ENCODE data around the gene FLNA.

FLNA gene

DNA sequence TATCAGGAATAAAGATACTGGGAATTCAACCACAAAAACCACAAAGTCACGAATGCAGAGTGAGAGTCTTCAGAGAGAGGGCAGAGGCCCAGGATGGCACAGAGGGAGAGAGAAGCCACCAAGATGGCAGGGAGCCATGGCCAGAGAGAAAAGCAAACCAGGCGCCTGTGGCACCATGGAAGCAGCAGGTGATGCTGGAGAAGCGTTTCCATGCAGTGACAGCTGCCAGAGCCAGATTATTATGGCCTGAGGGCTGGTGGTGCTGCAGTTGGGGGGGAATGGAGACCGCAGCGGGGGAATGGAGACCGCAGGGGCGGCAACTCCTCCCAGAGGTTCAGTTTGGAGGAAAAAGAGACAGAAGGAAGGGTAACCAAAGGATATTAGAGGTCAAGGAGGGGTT, 42.7 kb upstream of the FLNA start:
- no peak for DNase-seq

DNA sequence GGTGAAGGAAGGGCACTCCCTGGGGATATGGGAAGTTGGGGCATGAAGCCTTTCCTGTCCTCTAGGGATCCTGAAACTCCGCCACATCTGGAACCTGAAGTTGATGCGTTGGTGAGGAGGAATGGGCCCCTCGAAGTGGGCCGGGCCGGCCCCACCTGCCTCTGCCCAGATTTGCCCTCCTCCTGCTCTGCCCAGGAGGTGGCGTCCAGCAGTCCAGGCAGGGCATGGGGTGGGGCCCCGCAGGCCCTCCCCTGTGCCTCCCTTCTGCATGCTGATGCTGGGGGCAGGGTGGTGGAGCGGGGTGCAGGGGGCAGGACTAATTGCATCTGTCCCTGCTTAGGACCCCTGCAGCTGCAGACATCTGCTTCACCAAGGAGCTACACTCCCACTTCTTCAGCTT, 38.7 kb upstream of the FLNA start:
- Histone ChIP-seq H3K4me3 (ENCODE audit: low read depth, low read length) (no peak overlapping the region), H3K9me3 (ENCODE audit: severe bottlenecking) (peaks cover 3% of the 10 kb centered on the region), H3K36me3 (peaks cover 30% of the 10 kb centered on the region), H3K27me3 (ENCODE audit: insufficient read depth, low read depth, severe bottlenecking) (peaks cover 11% of the 10 kb centered on the region), H3K27ac (peak overlapping the region; percentile 93)
- DNase-seq, result no peak
- TF ChIP-seq, protein P1, sequence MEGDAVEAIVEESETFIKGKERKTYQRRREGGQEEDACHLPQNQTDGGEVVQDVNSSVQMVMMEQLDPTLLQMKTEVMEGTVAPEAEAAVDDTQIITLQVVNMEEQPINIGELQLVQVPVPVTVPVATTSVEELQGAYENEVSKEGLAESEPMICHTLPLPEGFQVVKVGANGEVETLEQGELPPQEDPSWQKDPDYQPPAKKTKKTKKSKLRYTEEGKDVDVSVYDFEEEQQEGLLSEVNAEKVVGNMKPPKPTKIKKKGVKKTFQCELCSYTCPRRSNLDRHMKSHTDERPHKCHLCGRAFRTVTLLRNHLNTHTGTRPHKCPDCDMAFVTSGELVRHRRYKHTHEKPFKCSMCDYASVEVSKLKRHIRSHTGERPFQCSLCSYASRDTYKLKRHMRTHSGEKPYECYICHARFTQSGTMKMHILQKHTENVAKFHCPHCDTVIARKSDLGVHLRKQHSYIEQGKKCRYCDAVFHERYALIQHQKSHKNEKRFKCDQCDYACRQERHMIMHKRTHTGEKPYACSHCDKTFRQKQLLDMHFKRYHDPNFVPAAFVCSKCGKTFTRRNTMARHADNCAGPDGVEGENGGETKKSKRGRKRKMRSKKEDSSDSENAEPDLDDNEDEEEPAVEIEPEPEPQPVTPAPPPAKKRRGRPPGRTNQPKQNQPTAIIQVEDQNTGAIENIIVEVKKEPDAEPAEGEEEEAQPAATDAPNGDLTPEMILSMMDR (IDR thresholded peaks at IDR 0.05; ENCODE audit: low read depth, low read length), result 0 out of 2 replicates have a peak, but pooled peaks have one; percentile 17

More for the DNA sequence above, 42.7 kb upstream of the FLNA start:
- Histone ChIP-seq H3K27ac (no peak overlapping the region), H3K9me3 (ENCODE audit: severe bottlenecking) (peaks cover 3% of the 10 kb centered on the region), H3K36me3 (peaks cover 12% of the 10 kb centered on the region), H3K4me3 (ENCODE audit: low read depth, low read length) (no peak overlapping the region), H3K27me3 (ENCODE audit: insufficient read depth, low read depth, severe bottlenecking) (no peaks in the 10 kb centered on the region)
- TF ChIP-seq, protein P1 (IDR thresholded peaks at IDR 0.05; ENCODE audit: low read depth, low read length), result no peak

DNA sequence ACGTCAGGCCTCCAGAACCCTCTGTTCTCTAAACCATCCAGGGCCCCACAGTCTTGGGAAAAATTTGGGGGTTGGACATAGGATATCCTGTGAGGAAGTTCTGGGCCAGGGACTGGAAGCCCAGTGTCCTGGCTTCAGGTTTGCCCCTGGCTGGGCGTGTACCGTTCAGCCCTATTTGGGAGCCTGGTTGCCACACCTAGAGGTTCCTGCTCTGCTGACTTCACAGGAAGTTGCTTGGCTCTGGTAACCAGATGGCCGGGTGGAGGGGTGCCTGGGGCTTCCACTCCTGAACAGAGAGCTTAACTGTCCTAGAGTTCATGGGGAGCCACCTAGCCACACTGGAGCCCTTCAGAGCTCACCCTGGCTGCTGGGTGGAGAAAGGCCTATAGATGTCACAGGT, 38.0 kb upstream of the FLNA start:
- Histone ChIP-seq H3K36me3 (peaks cover 30% of the 10 kb centered on the region), H3K27ac (peak overlapping the region; percentile 93), H3K9me3 (ENCODE audit: severe bottlenecking) (peaks cover 3% of the 10 kb centered on the region), H3K27me3 (ENCODE audit: insufficient read depth, low read depth, severe bottlenecking) (peaks cover 11% of the 10 kb centered on the region), H3K4me3 (ENCODE audit: low read depth, low read length) (peak overlapping the region; percentile 78)
- TF ChIP-seq, protein P1 (IDR thresholded peaks at IDR 0.05; ENCODE audit: low read depth, low read length), result no peak
- peak; percentile 80 for DNase-seq

DNA sequence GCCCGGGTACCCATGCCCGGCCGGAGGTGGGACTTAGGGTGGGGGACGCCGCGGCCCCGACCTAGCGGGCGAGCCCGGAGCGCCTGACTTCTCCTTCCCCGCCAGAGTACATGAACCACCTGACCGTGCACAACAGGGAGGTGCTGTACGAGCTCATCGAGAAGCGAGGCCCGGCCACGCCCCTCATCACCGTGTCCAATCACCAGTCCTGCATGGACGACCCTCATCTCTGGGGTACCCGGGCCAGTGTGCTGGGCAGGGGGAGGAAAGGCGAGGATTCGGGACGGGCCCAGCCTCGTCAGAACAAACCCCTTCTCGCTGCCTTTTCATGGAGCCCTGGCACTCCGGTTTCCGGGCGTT, 37.5 kb upstream of the FLNA start:
- Histone ChIP-seq H3K27me3 (ENCODE audit: insufficient read depth, low read depth, severe bottlenecking) (peaks cover 11% of the 10 kb centered on the region), H3K4me3 (ENCODE audit: low read depth, low read length) (peak overlapping the region; percentile 78), H3K9me3 (ENCODE audit: severe bottlenecking) (peaks cover 3% of the 10 kb centered on the region), H3K36me3 (peaks cover 30% of the 10 kb centered on the region), H3K27ac (peak overlapping the region; percentile 93)
- TF ChIP-seq, protein P1 (IDR thresholded peaks at IDR 0.05; ENCODE audit: low read depth, low read length), result no peak
- peak; percentile 90 for DNase-seq

DNA sequence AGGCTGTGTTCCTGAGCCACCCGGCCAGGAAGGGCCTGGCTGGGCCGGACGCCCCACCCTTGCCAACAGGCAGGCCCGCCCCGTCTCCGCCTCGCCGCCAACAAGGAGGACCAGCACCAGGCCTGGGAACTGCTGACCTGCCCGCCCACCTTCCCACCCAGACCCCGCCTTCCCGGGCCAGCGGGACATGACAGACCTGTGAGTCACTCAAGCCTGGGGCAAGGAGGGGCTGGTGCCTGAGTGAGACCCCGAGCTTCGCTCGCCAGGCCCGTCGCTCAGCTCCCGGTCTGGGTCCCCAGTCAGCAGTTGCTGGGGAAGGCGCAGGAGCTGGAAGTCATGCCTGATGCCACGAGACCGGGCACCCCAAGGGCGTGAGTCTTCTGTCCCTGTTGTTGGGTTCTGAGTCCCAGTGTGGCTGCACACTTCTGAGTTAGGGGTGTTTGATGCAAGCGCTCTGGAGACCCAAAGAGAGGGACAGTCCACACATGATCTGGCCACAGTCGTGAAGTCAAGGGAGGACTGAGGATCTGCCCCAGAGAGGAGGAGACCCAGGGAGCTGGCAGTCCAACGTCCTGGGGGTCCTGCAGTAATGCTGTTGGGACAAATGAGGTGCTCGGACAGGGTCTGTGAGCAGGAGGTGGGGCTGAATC, 34.9 kb upstream of the FLNA start, which contains the start of gene DNASE1L1:
DNASE1L1 (minus strand) TSS at position 33 of the 650 bp plus-strand sequence. CDS start 3,686 bp downstream, outside the sequence.
- no peak for DNase-seq
- H3K36me3 ChIP-seq, result peaks cover 30% of the 10 kb centered on the region
- H3K4me3 ChIP-seq (ENCODE audit: low read depth, low read length), result no peak within 1 kb of the TSS
- no peaks in the 10 kb centered on the region for H3K9me3 ChIP-seq (ENCODE audit: severe bottlenecking)
- TF ChIP-seq, protein P1 (IDR thresholded peaks at IDR 0.05; ENCODE audit: low read depth, low read length), result no peak
- no peak within 1 kb of the TSS for H3K27ac ChIP-seq
- peaks cover 11% of the 10 kb centered on the region for H3K27me3 ChIP-seq (ENCODE audit: insufficient read depth, low read depth, severe bottlenecking)
